ENCODE data around the gene WDR90. TPM values are rescaled to one million over a fixed set of nuclear protein-coding genes. Genes with fewer than 3 reads are reported as not detected.
A peak's percentile ranks its signal among the peaks of the same experiment; 100 is the strongest.

WDR90 gene
- total RNA-seq, 1 donor from 2014 or later = 21.2 TPM

GRCh38 chr16:671353-672131 lies 22.4 kb downstream of the WDR90 start:
- H3K4me2 ChIP-seq (ENCODE audit: low read length) = no peak overlapping the region
- no peak overlapping the region for H3K4me3 ChIP-seq (ENCODE audit: insufficient read depth, low read depth, low read length)
- peaks cover 11% of the 10 kb centered on the region for H3K4me1 ChIP-seq (ENCODE audit: insufficient read depth, low read length)
- H2AFZ ChIP-seq (ENCODE audit: low read depth, low read length) = no peak overlapping the region
- no peak overlapping the region for H3K27ac Mint-ChIP-seq (ENCODE audit: unreplicated experiment)
- no peak overlapping the region for H3K27ac ChIP-seq (ENCODE audit: low read depth, low read length)
- no peak overlapping the region for H3K4me3 Mint-ChIP-seq (ENCODE audit: unreplicated experiment)
- H3K9ac ChIP-seq (ENCODE audit: low read length) = no peak overlapping the region
- no peaks in the 10 kb centered on the region for H3K27me3 Mint-ChIP-seq (ENCODE audit: low read depth, unreplicated experiment)
- H3K27me3 ChIP-seq (ENCODE audit: insufficient read depth, low read length) = no peaks in the 10 kb centered on the region
- H3K9me3 ChIP-seq (ENCODE audit: insufficient read depth, low read depth, low read length) = no peaks in the 10 kb centered on the region
- peaks cover 35% of the 10 kb centered on the region for H3K79me2 ChIP-seq (ENCODE audit: insufficient read depth, low read length)
- no peaks in the 10 kb centered on the region for H3K36me3 Mint-ChIP-seq (ENCODE audit: low read depth, unreplicated experiment)
- TF ChIP-seq CTCF (IDR thresholded peaks at IDR 0.05; ENCODE audit: insufficient read depth, low read depth, low read length) = no peak
- no peak for TF ChIP-seq EZH2 (IDR thresholded peaks at IDR 0.05; ENCODE audit: insufficient read depth, low read length)
- no peak for DNase-seq (ENCODE audit: low read depth)
- H3K9me3 Mint-ChIP-seq (ENCODE audit: unreplicated experiment) = no peaks in the 10 kb centered on the region
- peaks cover 2% of the 10 kb centered on the region for H3K4me1 Mint-ChIP-seq (ENCODE audit: low read depth, unreplicated experiment)
- no peak for FAIRE-seq
- no peaks in the 10 kb centered on the region for H3K36me3 ChIP-seq (ENCODE audit: insufficient read depth, low read length)
- H4K20me1 ChIP-seq (ENCODE audit: insufficient read depth, low read length) = peaks cover 59% of the 10 kb centered on the region

- no peak for TF ChIP-seq EZH2 (IDR thresholded peaks at IDR 0.05; ENCODE audit: insufficient read depth, low read length)
- TF ChIP-seq CTCF (IDR thresholded peaks at IDR 0.05; ENCODE audit: insufficient read depth, low read depth, low read length) = no peak
- Histone ChIP-seq H3K36me3 (ENCODE audit: insufficient read depth, low read length) (no peaks in the 10 kb centered on the region), H2AFZ (ENCODE audit: low read depth, low read length) (no peak overlapping the region), H3K4me1 (ENCODE audit: insufficient read depth, low read length) (peaks cover 11% of the 10 kb centered on the region), H3K9me3 (ENCODE audit: insufficient read depth, low read depth, low read length) (no peaks in the 10 kb centered on the region), H3K9ac (ENCODE audit: low read length) (no peak overlapping the region), H3K4me2 (ENCODE audit: low read length) (no peak overlapping the region), H4K20me1 (ENCODE audit: insufficient read depth, low read length) (peaks cover 59% of the 10 kb centered on the region), H3K4me3 (ENCODE audit: insufficient read depth, low read depth, low read length) (no peak overlapping the region), H3K27me3 (ENCODE audit: insufficient read depth, low read length) (no peaks in the 10 kb centered on the region), H3K27ac (ENCODE audit: low read depth, low read length) (no peak overlapping the region), H3K79me2 (ENCODE audit: insufficient read depth, low read length) (peaks cover 35% of the 10 kb centered on the region)
- Mint-ChIP-seq H3K27ac (ENCODE audit: unreplicated experiment) (no peak overlapping the region), H3K4me1 (ENCODE audit: low read depth, unreplicated experiment) (peaks cover 2% of the 10 kb centered on the region), H3K9me3 (ENCODE audit: unreplicated experiment) (no peaks in the 10 kb centered on the region), H3K36me3 (ENCODE audit: low read depth, unreplicated experiment) (peaks cover 2% of the 10 kb centered on the region), H3K27me3 (ENCODE audit: low read depth, unreplicated experiment) (no peaks in the 10 kb centered on the region), H3K4me3 (ENCODE audit: unreplicated experiment) (no peak overlapping the region)
- no peak for DNase-seq (ENCODE audit: low read depth)
- FAIRE-seq = no peak
These were observed 23.2 kb downstream of the WDR90 start for GRCh38 chr16:672371-672770.

DNA sequence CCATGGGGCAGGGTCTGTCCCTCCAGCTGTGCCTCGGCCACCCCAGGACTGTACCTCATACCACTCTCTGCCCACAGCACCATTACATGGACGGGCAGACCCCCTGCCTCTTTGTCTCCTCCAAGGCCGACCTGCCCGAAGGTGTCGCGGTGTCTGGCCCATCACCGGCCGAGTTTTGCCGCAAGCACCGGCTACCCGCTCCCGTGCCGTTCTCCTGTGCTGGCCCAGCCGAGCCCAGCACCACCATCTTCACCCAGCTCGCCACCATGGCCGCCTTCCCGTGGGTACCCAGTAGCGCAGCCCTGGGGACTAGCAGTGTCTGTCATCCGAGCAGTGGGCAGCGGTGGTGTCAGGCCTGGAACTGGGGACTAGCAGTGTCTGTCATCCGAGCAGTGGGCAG lies 23.7 kb downstream of the WDR90 start:
- TF ChIP-seq EZH2 (IDR thresholded peaks at IDR 0.05; ENCODE audit: insufficient read depth, low read length) = no peak
- no peak for TF ChIP-seq CTCF (IDR thresholded peaks at IDR 0.05; ENCODE audit: insufficient read depth, low read depth, low read length)
- Histone ChIP-seq H3K4me3 (ENCODE audit: insufficient read depth, low read depth, low read length) (no peak overlapping the region), H3K9me3 (ENCODE audit: insufficient read depth, low read depth, low read length) (no peaks in the 10 kb centered on the region), H4K20me1 (ENCODE audit: insufficient read depth, low read length) (peaks cover 59% of the 10 kb centered on the region), H2AFZ (ENCODE audit: low read depth, low read length) (no peak overlapping the region), H3K9ac (ENCODE audit: low read length) (no peak overlapping the region), H3K4me2 (ENCODE audit: low read length) (no peak overlapping the region), H3K4me1 (ENCODE audit: insufficient read depth, low read length) (peaks cover 11% of the 10 kb centered on the region), H3K27ac (ENCODE audit: low read depth, low read length) (no peak overlapping the region), H3K36me3 (ENCODE audit: insufficient read depth, low read length) (no peaks in the 10 kb centered on the region), H3K79me2 (ENCODE audit: insufficient read depth, low read length) (peaks cover 35% of the 10 kb centered on the region), H3K27me3 (ENCODE audit: insufficient read depth, low read length) (no peaks in the 10 kb centered on the region)
- no peak overlapping the region for H3K4me3 Mint-ChIP-seq (ENCODE audit: unreplicated experiment)
- no peaks in the 10 kb centered on the region for H3K27me3 Mint-ChIP-seq (ENCODE audit: low read depth, unreplicated experiment)
- H3K9me3 Mint-ChIP-seq (ENCODE audit: unreplicated experiment) = no peaks in the 10 kb centered on the region
- FAIRE-seq = no peak
- H3K36me3 Mint-ChIP-seq (ENCODE audit: low read depth, unreplicated experiment) = peaks cover 2% of the 10 kb centered on the region
- DNase-seq (ENCODE audit: low read depth) = no peak
- peaks cover 2% of the 10 kb centered on the region for H3K4me1 Mint-ChIP-seq (ENCODE audit: low read depth, unreplicated experiment)
- H3K27ac Mint-ChIP-seq (ENCODE audit: unreplicated experiment) = peak overlapping the region; percentile 26
